ENCODE measurements around the gene ADAMTS2. TPM values are rescaled to one million over a fixed set of nuclear protein-coding genes. Genes with fewer than 3 reads are reported as not detected.

ADAMTS2 gene
- total and polyA plus RNA-seq, 3 donors from 2014 or later, result 10.9 to 19.8 (median 13.6) TPM

- 87 to 89% methylated on average over 22 of the region's 22 CpGs for WGBS, 2 donors
- Histone ChIP-seq H3K9me3 (no peaks in the 10 kb centered on the region), H3K27ac (no peak overlapping the region), H3K27me3 (no peaks in the 10 kb centered on the region), H3K4me1 (peaks cover 9% of the 10 kb centered on the region), H3K4me3 (no peak overlapping the region), H3K36me3 (ENCODE audit: low read depth, missing control alignments) (no peaks in the 10 kb centered on the region)
- intact Hi-C loops (cut with DNase I; ENCODE audit: low total_unique reads), result no loop called here
- TF ChIP-seq, protein P1, sequence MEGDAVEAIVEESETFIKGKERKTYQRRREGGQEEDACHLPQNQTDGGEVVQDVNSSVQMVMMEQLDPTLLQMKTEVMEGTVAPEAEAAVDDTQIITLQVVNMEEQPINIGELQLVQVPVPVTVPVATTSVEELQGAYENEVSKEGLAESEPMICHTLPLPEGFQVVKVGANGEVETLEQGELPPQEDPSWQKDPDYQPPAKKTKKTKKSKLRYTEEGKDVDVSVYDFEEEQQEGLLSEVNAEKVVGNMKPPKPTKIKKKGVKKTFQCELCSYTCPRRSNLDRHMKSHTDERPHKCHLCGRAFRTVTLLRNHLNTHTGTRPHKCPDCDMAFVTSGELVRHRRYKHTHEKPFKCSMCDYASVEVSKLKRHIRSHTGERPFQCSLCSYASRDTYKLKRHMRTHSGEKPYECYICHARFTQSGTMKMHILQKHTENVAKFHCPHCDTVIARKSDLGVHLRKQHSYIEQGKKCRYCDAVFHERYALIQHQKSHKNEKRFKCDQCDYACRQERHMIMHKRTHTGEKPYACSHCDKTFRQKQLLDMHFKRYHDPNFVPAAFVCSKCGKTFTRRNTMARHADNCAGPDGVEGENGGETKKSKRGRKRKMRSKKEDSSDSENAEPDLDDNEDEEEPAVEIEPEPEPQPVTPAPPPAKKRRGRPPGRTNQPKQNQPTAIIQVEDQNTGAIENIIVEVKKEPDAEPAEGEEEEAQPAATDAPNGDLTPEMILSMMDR (IDR thresholded peaks at IDR 0.05), result no peak
- no peak for TF ChIP-seq POLR2A (IDR thresholded peaks at IDR 0.05)
- DNase-seq, result no peak
Measured at GRCh38 chr5:179296150-179296821, 49.0 kb downstream of the ADAMTS2 start.

- intact Hi-C loops (cut with DNase I; ENCODE audit: low total_unique reads), result no loop called here
- Histone ChIP-seq H3K27me3 (no peaks in the 10 kb centered on the region), H3K4me3 (no peak overlapping the region), H3K36me3 (ENCODE audit: low read depth, missing control alignments) (no peaks in the 10 kb centered on the region), H3K9me3 (no peaks in the 10 kb centered on the region), H3K27ac (no peak overlapping the region), H3K4me1 (peaks cover 9% of the 10 kb centered on the region)
- DNase-seq, result no peak
- no peak for TF ChIP-seq POLR2A (IDR thresholded peaks at IDR 0.05)
- 79 to 81% methylated on average over 10 of the region's 10 CpGs for WGBS, 2 donors
Measured at GRCh38 chr5:179295778-179296149, 49.5 kb downstream of the ADAMTS2 start.

DNA sequence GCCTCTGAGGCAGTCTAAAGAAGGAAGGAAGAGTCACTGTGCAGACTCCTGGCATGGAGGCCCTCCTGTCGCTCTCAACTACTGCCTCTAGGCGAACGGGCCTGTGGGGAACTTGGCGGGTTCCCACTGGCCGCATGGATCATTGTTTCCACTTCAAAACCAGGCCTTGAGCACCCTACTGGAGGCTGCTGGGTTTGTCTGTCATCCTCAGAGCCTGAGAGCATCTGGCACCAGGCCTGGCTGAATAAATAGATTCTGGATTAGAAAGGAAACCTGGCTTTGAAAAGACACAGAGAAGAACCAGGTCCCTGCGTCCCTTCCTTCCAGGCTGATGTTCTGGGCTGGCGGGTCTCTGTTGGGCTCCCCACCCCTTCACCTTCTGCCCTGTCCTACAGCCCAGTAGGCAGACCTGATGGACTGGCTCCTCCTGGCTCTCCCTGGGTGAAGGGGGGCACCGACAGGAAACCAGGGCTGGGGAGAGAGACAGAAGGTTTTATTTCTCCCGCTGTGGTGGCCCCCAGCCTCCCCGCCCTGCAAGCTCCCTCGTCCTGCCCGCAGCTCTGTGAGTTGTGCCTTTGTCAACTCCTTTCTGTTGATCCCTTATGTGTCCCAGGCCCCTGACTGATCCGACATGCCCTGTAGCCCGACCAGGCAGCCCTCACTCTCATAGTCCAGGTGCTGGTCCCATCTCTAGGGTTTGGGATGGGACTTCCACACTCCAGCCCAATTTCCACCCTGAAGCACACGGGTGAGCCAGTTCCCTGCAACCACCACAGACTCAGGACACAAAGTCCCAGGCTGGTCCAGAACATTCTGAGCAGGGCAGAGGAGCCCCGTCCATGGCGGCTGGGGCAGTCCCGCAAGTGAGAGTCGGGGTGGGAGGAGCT lies 50.1 kb downstream of the ADAMTS2 start:
- H3K9me3 ChIP-seq, result no peaks in the 10 kb centered on the region
- no peaks in the 10 kb centered on the region for H3K27me3 ChIP-seq
- H3K4me1 ChIP-seq, result peaks cover 9% of the 10 kb centered on the region
- H3K27ac ChIP-seq, result no peak overlapping the region
- intact Hi-C loops (cut with DNase I; ENCODE audit: low total_unique reads), result no loop called here
- WGBS, 2 donors, result 87 to 94% methylated on average over 13 to 19 of the region's 19 CpGs
- H3K4me3 ChIP-seq, result no peak overlapping the region
- no peaks in the 10 kb centered on the region for H3K36me3 ChIP-seq (ENCODE audit: low read depth, missing control alignments)
- no peak for TF ChIP-seq POLR2A (IDR thresholded peaks at IDR 0.05)
- TF ChIP-seq, protein P1 (IDR thresholded peaks at IDR 0.05), result no peak
- no peak for DNase-seq

DNA sequence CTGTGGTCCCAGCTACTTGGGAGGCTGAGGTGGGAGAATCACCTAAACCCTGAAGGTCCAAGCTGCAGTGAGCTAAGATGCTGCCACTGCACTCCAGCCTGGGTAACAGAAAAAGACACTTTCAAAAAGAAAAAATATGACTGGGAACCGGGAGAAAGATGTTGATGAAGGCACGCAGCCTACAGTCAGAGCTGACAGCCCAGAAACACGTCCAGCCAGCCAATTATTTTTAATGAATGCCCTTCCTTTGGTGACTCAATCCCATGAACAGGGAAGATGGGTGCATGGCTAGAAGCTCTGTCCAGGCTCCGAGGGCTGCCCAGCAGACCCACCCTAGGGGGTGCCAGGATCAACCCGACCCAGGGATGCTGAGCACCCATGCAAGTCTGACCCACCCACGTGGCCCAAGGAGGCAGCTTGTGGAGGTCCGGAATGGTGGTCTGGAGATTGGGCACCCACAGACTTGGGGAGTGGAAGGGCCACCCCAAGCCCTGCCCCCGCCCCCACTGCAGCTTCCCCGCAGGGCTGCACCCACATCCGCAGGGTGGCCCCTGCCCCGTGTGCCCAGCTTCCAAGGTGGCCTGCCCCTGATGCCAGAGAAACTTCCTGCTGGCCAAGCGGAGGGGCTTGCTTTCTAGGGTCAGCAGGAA lies 51.0 kb downstream of the ADAMTS2 start:
- intact Hi-C loops (cut with DNase I; ENCODE audit: low total_unique reads), result no loop called here
- H3K27me3 ChIP-seq, result no peaks in the 10 kb centered on the region
- no peaks in the 10 kb centered on the region for H3K9me3 ChIP-seq
- WGBS, 2 donors, result 87 to 93% methylated on average over 5 to 12 of the region's 12 CpGs
- H3K4me3 ChIP-seq, result no peak overlapping the region
- TF ChIP-seq, protein P1 (IDR thresholded peaks at IDR 0.05), result no peak
- TF ChIP-seq POLR2A (IDR thresholded peaks at IDR 0.05), result no peak
- H3K36me3 ChIP-seq (ENCODE audit: low read depth, missing control alignments), result no peaks in the 10 kb centered on the region
- H3K27ac ChIP-seq, result no peak overlapping the region
- DNase-seq, result no peak
- peaks cover 9% of the 10 kb centered on the region for H3K4me1 ChIP-seq
